ENCODE results near the gene NTN1.

Gene NTN1

DNA sequence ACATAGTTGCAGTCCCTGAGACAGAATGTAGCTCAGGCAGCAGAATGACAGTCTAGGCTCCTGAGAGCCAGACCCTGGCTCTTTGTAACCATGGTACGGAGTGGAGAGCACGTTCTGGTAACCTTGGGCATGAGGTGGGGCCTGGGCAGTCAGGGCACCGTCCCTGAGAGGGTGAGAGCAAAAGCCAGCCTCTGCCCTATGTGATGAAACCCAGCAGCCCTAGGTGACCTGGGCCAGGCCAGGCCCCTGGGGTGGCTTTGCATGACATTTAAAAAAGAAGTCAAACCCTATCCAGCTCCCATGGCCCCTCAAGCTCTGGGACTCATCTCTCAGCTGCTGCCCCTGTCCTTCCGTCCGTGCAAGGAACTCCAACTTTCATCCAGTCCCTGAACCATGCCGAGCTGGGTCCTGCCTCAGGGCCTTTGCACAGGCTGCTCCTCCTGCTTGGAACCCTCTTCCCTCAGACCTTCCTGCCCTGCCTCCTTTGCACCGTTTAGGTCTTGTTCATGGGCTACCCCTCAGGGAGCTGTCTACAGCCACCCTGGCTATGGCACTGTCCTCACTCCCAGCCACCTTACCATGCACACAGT lies 188.6 kb downstream of the NTN1 start:
- no peak for TF ChIP-seq ZNF274 (IDR thresholded peaks at IDR 0.05; ENCODE audit: low read depth, low read length)
- no peak overlapping the region for H3K4me3 ChIP-seq (ENCODE audit: low read length)

DNA sequence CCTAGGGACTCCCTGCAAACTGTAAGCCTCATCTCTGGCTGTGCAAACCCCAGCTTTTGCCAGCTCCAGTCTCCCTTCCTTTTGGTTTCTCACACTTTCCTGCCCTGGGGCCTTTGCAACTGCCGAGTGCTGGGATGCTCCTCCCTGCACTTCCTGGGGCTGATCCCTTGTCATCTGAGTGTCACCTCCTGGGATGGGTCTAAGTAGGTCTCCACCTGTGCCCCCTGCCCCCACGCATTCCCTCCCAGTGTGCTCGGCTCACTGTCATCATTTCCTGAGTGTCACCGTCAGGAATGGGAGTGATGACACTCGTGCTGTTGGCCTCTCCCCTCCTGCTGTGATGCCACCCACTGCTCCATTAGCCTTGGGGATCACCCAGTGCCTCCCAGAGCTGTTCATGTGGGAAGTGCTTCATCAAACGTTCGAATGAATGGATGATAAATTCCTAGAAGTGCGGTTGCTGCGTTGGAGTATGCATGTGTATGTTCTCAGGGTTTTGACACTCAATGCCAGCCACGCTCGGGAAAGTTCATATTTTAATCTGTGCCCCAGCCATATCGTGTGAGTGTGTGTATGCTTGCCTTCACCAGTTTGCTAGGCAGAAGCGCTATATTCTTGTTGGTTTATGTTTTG lies 189.9 kb downstream of the NTN1 start:
- no peak for TF ChIP-seq ZNF274 (IDR thresholded peaks at IDR 0.05; ENCODE audit: low read depth, low read length)
- no peak overlapping the region for H3K4me3 ChIP-seq (ENCODE audit: low read length)

DNA sequence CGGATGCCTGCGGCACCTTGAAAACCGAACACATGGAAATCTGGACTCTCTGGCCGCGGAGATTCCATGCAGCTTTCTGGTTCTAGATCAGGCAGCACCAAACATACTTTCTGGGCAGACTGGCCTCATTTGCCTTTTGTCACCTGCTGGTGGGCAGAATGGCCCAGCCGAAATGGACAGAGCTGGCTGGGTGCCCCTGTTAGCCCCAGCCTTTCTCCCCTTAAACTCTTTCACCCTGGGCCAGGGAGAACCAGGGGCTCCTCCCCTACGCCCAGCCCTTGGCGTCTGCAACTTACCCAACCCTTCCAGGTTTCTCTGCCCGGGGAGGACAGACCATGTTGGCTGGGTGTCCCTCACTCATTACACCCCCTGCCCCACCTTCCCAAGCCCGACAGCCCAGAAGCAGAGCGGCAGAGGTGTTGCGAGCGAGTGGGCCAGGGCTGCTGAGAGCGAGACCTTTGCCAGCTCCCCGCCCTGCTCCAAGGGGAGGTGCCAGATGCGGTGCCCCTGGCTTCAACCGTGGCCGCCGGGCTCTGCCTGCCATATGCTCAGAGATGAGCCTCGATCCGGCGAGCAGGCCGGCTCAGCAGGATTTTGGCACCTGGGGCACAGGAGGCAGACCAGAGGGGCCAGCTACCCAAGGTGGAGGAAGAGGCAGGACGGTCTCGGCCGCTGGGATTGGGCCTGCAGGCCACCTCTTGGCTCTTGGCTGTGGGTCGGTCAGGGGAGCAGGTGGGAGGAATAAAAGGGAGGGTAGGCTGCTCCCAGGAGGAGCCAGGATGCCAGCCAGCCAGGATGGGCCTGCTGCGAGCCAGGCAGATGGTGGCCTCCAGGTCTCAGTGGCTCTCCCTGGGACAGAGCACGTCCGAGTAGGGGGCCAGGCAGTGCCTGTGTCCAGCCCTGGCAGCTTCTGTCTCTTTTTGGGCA lies 191.3 kb downstream of the NTN1 start:
- H3K4me3 ChIP-seq (ENCODE audit: low read length) = no peak overlapping the region
- TF ChIP-seq ZNF274 (IDR thresholded peaks at IDR 0.05; ENCODE audit: low read depth, low read length) = no peak

DNA sequence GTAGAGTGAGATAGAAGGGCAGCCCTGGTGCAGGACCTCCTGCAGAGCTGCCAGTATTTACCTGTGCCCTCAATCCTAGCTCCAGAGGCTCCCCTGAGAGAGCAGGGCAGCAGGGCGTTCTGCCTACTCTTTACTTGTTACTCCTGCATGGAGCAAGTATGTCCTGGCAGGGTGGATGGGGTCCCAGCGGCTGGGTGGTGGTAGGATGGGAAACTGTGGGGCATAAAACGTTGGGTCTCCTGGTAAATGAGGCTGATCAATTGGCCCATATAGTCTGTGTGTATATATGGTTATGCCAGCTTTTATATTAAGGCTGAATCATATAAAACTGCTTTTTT lies 192.0 kb downstream of the NTN1 start:
- H3K4me3 ChIP-seq (ENCODE audit: low read length) = no peak overlapping the region
- TF ChIP-seq ZNF274 (IDR thresholded peaks at IDR 0.05; ENCODE audit: low read depth, low read length) = no peak

DNA sequence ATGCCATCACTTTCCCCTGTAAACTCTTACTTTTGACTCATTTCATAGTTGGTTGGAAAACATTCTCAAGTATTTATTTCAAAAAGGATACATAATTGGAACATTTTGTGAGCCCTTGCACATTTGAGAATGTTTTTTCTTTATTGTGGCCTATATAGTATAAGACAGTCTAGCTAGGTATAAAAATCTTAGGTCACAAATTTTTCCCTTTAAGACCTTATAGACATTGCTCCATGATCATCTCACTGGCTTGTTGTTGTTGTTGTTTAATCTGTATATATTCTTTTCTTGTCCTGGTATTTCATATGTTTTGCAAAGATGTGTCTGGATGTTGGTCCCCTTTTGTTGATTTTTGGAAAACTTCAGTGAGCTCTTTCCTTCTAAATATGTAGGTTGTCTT lies 194.2 kb downstream of the NTN1 start:
- TF ChIP-seq ZNF274 (IDR thresholded peaks at IDR 0.05; ENCODE audit: low read depth, low read length) = no peak
- H3K4me3 ChIP-seq (ENCODE audit: low read length) = no peak overlapping the region

DNA sequence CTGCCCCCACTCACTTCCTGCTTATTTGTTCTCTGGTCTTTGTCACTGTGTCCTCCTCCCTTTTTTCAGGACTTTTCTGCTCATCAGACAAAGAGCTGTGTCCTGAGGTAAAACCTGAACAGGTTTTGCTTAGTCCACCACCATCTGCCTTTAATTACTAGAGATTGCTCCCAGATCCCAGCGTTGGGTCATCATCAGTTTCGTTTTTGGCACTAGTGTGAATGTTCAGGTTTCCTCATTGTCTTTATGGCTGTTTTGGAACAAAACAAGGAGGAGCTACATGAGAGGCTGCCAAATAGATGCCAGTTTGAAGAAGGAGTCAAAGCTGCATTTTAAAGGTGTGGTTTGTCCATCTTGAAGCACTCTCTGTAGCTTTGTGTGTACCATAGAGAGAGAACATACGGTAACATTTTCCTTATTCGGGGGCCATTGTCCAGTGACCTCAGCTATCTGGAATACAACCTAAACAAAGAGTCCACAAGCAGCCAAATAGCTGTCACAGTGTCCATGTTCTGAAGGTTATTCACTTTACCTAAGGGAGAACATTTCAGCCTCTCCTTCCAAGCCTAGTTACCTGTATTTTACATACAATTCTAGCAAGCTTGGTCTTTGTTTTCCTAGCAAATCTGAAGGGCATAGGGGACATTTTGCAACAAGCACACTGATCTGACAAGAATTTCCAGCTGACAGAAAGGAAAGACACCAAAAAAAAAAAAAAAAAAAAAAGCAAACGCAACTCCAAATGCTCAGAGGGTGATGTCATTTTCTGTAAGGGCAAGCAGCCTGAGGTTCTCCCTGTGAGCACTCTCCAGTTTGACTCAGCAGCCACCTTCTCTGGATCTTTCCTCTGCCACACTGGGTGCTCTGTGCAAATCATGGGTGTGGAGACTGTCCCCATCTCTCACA lies 196.1 kb downstream of the NTN1 start:
- no peak for TF ChIP-seq ZNF274 (IDR thresholded peaks at IDR 0.05; ENCODE audit: low read depth, low read length)
- no peak overlapping the region for H3K4me3 ChIP-seq (ENCODE audit: low read length)

DNA sequence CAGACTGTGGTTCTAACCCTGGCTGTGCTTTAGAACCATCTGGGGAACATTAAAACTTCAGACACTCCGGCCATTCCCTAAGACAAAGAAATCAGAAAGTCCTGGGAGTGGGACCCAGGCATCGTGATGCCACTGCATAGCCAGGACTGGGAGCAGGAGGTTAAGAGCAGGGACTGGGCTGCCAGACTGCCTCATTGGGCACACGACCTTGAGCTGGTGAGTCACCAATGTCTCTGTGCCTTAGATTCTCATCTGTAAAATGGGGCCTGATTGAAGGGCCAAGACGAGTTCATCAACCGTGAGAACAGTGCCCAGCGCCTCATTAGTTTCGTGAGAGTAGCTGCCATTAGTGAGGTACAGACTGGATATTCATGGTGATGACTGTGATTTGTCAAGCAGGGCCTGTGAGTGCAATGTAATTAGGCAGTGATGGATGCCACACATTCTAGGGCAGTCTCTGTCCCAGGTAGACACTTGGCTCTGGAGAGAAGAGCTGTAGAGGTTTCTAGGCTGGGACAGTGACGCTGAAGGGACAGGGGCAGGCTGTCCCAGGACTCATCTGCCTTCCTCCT lies 196.8 kb downstream of the NTN1 start:
- H3K4me3 ChIP-seq (ENCODE audit: low read length) = no peak overlapping the region
- no peak for TF ChIP-seq ZNF274 (IDR thresholded peaks at IDR 0.05; ENCODE audit: low read depth, low read length)

DNA sequence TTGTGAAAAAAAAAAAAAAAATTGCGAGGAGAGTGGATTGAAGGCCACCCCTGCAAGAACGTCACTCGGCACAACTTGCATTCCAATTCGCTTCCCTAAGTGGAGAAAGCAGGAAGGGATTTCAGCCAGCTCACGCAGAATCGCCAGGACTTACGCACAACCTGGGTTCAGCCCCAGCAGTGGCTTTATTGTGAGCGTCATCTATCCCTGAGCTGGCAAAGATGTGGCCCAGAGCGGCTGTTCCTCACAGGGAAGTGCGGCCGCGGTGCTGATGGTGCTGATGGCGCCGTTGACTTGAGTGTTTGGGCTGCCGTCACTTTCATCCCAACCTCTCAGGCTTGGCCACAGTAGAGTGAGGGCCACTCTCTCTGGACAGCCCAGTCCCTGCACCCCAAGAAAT lies 197.6 kb downstream of the NTN1 start:
- no peak overlapping the region for H3K4me3 ChIP-seq (ENCODE audit: low read length)
- TF ChIP-seq ZNF274 (IDR thresholded peaks at IDR 0.05; ENCODE audit: low read depth, low read length) = no peak

DNA sequence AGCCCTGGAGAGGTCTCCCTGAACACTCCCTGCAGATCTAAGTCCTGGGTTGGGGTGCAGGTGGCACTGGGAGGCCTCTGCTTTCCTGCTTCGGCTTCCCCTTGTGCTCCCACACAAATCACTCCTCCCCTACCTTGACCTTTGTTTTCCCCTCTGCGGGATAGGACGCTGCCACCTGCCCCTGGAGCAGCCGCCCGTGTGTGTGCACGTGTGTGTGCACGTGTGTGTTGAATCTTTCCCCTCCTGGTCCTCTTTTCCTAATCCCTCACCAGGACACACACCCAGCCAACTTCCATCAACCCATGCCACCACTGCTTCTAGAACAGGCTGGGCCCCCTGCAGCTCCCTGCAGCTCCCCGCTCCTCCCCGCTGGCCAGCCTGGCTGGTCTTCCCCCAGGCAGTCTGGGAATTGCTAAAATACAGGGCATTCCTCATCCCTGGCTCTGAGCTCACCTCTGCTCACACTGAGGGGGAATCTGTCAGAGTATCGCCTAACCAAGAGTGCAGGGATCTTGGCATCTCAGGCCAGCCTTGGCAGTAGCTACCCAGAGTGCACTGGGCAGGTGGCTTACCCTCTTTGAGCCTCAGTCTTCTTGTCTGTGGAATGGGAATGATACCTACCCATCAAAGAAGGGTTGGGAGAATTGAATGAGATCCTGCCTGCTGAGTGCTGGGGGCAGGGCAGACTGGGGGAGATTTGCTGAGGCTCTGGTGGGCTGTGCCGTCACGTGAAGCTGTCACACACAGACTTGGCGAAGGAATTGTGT lies 198.5 kb downstream of the NTN1 start:
- TF ChIP-seq ZNF274 (IDR thresholded peaks at IDR 0.05; ENCODE audit: low read depth, low read length) = no peak

DNA sequence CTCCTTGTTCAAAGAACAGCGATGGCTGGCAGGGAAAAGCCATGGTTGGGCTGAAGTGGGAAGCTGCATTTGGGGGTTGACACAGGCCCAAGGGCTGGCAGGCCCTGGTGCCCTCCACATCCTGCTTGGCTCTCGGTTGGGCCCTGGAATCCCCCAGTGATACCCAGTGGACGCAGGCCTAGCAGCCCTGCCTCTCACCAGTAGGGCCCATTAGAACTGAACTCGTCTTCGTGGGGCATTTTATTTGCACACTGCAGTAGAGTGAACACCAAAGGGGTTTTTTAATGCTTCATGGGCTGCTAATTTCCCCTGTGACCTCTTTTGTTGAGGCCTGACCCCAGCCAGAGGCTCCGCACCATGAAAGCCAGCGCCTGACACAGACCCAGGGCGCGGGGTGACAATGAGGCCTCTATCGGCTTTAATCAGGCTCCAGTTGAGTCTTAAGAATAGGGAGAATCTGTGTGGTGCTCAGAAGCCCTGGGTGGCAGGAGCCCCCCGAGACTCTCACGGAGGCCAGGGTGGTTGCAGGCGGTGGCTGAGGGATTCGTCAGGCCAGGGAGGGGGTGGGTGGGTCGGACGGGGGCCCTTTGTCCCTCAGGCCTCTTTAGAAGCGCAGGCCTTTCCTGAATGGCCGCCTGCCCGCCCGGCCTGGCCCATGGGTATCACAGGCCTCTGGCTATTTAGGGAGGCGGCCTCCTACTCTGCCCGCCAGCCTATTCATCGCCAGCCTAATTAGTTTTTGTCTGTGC lies 199.3 kb downstream of the NTN1 start:
- no peak for TF ChIP-seq ZNF274 (IDR thresholded peaks at IDR 0.05; ENCODE audit: low read depth, low read length)
- no peak overlapping the region for H3K4me3 ChIP-seq (ENCODE audit: low read length)

More for the DNA sequence above, 198.5 kb downstream of the NTN1 start:
- H3K4me3 ChIP-seq (ENCODE audit: low read length) = no peak overlapping the region

DNA sequence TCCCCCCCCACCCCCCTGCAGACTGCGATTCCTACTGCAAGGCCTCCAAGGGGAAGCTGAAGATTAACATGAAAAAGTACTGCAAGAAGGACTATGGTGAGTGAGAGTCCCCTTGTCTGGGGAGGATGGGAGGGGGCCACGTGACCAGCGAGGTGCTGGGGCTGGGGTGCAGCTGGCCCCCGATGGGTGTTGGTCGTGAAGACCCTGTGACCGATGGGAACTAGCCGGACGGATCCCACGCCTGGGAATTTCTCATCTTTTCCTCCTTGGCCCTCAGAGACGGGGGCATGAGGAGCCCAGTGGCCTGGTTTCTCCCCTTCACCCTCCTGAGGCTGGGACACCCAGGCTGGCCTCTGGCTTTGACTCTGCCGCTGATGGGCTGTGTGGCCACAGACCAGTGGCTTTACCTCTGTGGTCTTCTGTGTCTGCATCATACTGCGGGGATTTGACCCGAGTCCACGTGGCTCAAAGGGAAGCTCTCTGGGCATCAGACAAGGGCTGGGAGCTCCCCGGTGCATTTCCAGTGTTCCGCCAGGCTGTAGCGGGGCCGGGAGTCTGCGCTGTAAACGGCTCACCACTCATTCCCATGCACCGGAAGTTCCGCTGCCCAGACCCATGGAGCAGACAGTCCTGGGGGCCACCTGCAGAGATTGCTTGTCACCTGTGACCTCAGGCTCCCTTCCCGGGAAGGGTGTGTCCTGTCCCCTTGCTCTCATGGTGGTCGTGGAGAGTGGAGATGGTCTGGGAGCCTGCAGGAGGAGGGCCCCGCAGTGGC lies 200.0 kb downstream of the NTN1 start:
- no peak for TF ChIP-seq ZNF274 (IDR thresholded peaks at IDR 0.05; ENCODE audit: low read depth, low read length)
- H3K4me3 ChIP-seq (ENCODE audit: low read length) = no peak overlapping the region

DNA sequence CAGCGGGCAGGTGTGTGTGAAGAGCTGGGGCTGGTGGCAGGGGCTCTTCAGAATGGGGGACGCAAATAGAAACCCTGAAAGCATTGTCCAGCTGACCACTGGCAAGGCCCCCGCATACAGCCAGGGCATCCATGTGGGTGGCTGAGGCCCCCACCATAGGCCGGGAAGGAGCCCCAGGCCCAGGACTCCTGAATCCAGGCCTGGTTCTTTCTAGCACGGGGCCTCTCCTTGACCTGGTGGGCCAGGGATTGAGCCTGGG lies 200.5 kb downstream of the NTN1 start:
- TF ChIP-seq ZNF274 (IDR thresholded peaks at IDR 0.05; ENCODE audit: low read depth, low read length) = no peak
- H3K4me3 ChIP-seq (ENCODE audit: low read length) = no peak overlapping the region

Measured in GM08714 (cell line).